Neutrophil (primary cell): ENCODE measurements around the gene ARMC5.

Source experiments
- H3K27ac ChIP-seq: fragments of 200-600 bp; sonication (generic); 2 replicates; pipeline ENCODE4 v1.5.1; 2016; ENCODE audit warnings: mild to moderate bottlenecking, moderate library complexity
- H3K27me3 ChIP-seq: fragments of 200-600 bp; sonication (generic); 2 replicates; pipeline ENCODE4 v1.6.0; 2016; ENCODE audit warnings: mild to moderate bottlenecking
- H3K36me3 ChIP-seq: fragments of 200-600 bp; sonication (generic); 2 replicates; pipeline ENCODE4 v1.5.1; 2017
- H3K4me1 ChIP-seq, 2 experiments: fragments of 200-600 bp in 1 of 2; sonication (generic) in 1 of 2; 1 replicate in 1 of 2; 2 replicates in 1 of 2; pipeline versions ENCODE4 v1.5.1 to v1.6.1; 2013 to 2016; ENCODE audit warnings: low read depth in 1 of 2, low read length in 1 of 2, mild to moderate bottlenecking in 1 of 2, moderate library complexity in 1 of 2; ENCODE audit not compliant: control insufficient read depth in 1 of 2, insufficient read depth in 1 of 2
- H3K4me3 ChIP-seq, 2 experiments: fragments of 200-600 bp in 1 of 2; sonication (generic) in 1 of 2; 1 replicate in 1 of 2; 2 replicates in 1 of 2; pipeline ENCODE4 v1.5.1; 2013 to 2016; ENCODE audit warnings: low read depth in 1 of 2, low read length in 1 of 2, mild to moderate bottlenecking in 1 of 2, moderate library complexity in 1 of 2
- H3K9me3 ChIP-seq: fragments of 200-600 bp; sonication (generic); 2 replicates; pipeline ENCODE4 v1.5.1; 2016
- CTCF ChIP-seq: fragments of 200-600 bp; sonication (generic); IDR thresholded peaks from 2 replicates; pipeline ENCODE4 v1.5.1; 2016; ENCODE audit warnings: antibody characterized with exemption

The ARMC5 gene

GRCh38 chr16:31451201-31451600 lies 8.1 kb upstream of the ARMC5 start:
- Histone ChIP-seq H3K27me3 (no peaks in the 10 kb centered on the region), H3K4me3 (no peak overlapping the region), H3K36me3 (no peaks in the 10 kb centered on the region), H3K27ac (no peak overlapping the region), H3K4me1 (peaks cover 5 to 20% of the 10 kb centered on the region in 2 experiments), H3K9me3 (no peaks in the 10 kb centered on the region)
- no peak for TF ChIP-seq CTCF

- Histone ChIP-seq H3K9me3 (no peaks in the 10 kb centered on the region), H3K27ac (no peak overlapping the region), H3K27me3 (no peaks in the 10 kb centered on the region), H3K4me1 (peaks cover 9 to 20% of the 10 kb centered on the region in 2 experiments), H3K36me3 (no peaks in the 10 kb centered on the region), H3K4me3 (no peak overlapping the region)
- no peak for TF ChIP-seq CTCF
These were observed 7.5 kb upstream of the ARMC5 start for GRCh38 chr16:31451681-31452351.

- Histone ChIP-seq H3K36me3 (no peaks in the 10 kb centered on the region), H3K27me3 (no peaks in the 10 kb centered on the region), H3K9me3 (no peaks in the 10 kb centered on the region), H3K27ac (no peak overlapping the region), H3K4me1 (peaks cover 17 to 29% of the 10 kb centered on the region in 2 experiments), H3K4me3 (no peak overlapping the region)
- no peak for TF ChIP-seq CTCF
These were observed 6.6 kb upstream of the ARMC5 start for GRCh38 chr16:31452631-31453106.

- Histone ChIP-seq H3K27me3 (no peaks in the 10 kb centered on the region), H3K9me3 (no peaks in the 10 kb centered on the region), H3K4me1 (peaks cover 26 to 37% of the 10 kb centered on the region in 2 experiments), H3K4me3 (peak overlapping the region in 1 of 2 experiments; percentile 32), H3K36me3 (no peaks in the 10 kb centered on the region), H3K27ac (peak overlapping the region; percentile 51)
- TF ChIP-seq CTCF = no peak
These were observed 5.8 kb upstream of the ARMC5 start for GRCh38 chr16:31453255-31454204.

GRCh38 chr16:31455601-31456314 lies 3.5 kb upstream of the ARMC5 start:
- no peaks in the 10 kb centered on the region for H3K9me3 ChIP-seq
- no peak overlapping the region for H3K27ac ChIP-seq
- TF ChIP-seq CTCF = no peak
- peaks cover 39 to 52% of the 10 kb centered on the region in 2 experiments for H3K4me1 ChIP-seq
- no peak overlapping the region for H3K4me3 ChIP-seq
- H3K27me3 ChIP-seq = no peaks in the 10 kb centered on the region
- H3K36me3 ChIP-seq = no peaks in the 10 kb centered on the region
